Endothelial cell of umbilical vein (primary cell): ENCODE data around the gene BRME1. TPM values are rescaled to one million over a fixed set of nuclear protein-coding genes. Genes with fewer than 3 reads are reported as not detected.

Source experiments
- BruUV-seq: library from RNA; stranded (reverse); fragments of 400-500 nt; replicated peaks from 2 replicates; lab custom pipeline; 2021; lab: Mats Ljungman, UMichigan
- CTCF ChIA-PET: fragments of 300-600, 350-600 bp; sonication (Branson Sonifier 250); formaldehyde crosslinking; loops from one replicate; lab custom pipeline; 2021; ENCODE audit warnings: antibody characterized with exemption, inconsistent platforms; lab: Charles Lee
- POLR2A ChIA-PET: fragments of 300-600, 350-600 bp; sonication (Branson Sonifier 250); formaldehyde crosslinking; loops from one replicate; lab custom pipeline; 2021; ENCODE audit warnings: antibody characterized with exemption, inconsistent platforms; lab: Charles Lee
- DNase-seq: peaks from one replicate; pipeline ENCODE4 v3.0.0-alpha.2; 2011; ENCODE audit warnings: low read depth, low spot score
- FAIRE-seq: peaks from 2 replicates; lab custom pipeline; 2011; peaks lifted over from hg19 to GRCh38; lab: Jason Lieb, UNC
- H2AFZ ChIP-seq: 2 replicates; pipeline ENCODE4 v1.6.0; 2012; ENCODE audit warnings: low read depth, low read length, control low read depth, inconsistent platforms
- H3K27ac ChIP-seq: 2 replicates; pipeline ENCODE4 v1.5.1; 2011; ENCODE audit warnings: low read depth, mild to moderate bottlenecking, control low read depth, low read length, moderate library complexity; ENCODE audit not compliant: insufficient read depth
- H3K27me3 ChIP-seq, 2 experiments: 2 replicates each; pipeline versions ENCODE4 v1.6.0 to v1.6.1; 2011; ENCODE audit warnings: low read length in 2 of 2, mixed read lengths in 1 of 2; ENCODE audit not compliant: control insufficient read depth in 2 of 2, insufficient read depth in 2 of 2
- H3K36me3 ChIP-seq, 2 experiments: 2 replicates in 1 of 2; 3 replicates in 1 of 2; pipeline ENCODE4 v1.5.1; 2011; ENCODE audit warnings: low read length in 2 of 2, mild to moderate bottlenecking in 1 of 2, moderate library complexity in 1 of 2; ENCODE audit not compliant: control insufficient read depth in 2 of 2, insufficient read depth in 2 of 2; ENCODE audit errors: extremely low read depth in 1 of 2
- H3K4me1 ChIP-seq: 3 replicates; pipeline ENCODE4 v1.5.1; 2011; ENCODE audit warnings: mild to moderate bottlenecking, low read length; ENCODE audit not compliant: control insufficient read depth, insufficient read depth; ENCODE audit errors: extremely low read depth
- H3K4me2 ChIP-seq: 2 replicates; pipeline ENCODE4 v1.6.1; 2011; ENCODE audit warnings: low read length, control low read depth, mixed read lengths; ENCODE audit not compliant: insufficient read depth
- H3K4me3 ChIP-seq, 3 experiments: fragments of 200-600 bp in 1 of 3; sonication (generic), shearing (Covaris generic) in 1 of 3; replicated peaks in 1 of 3; 2 replicates each; pipeline ENCODE4 v1.5.1; 2011 to 2016; ENCODE audit warnings: control low read depth in 3 of 3, low read length in 3 of 3, mild to moderate bottlenecking in 2 of 3, inconsistent platforms in 1 of 3, low read depth in 1 of 3, moderate library complexity in 1 of 3; ENCODE audit not compliant: insufficient read depth in 1 of 3
- H3K79me2 ChIP-seq: 2 replicates; pipeline ENCODE4 v1.6.0; 2012; ENCODE audit warnings: low read length, inconsistent platforms; ENCODE audit not compliant: control insufficient read depth, insufficient read depth
- H3K9ac ChIP-seq: replicated peaks from 2 replicates; pipeline ENCODE3; 2011; ENCODE audit warnings: low read length, control low read depth; ENCODE audit not compliant: insufficient read depth; ENCODE audit errors: extremely low read depth
- H3K9me1 ChIP-seq: replicated peaks from 3 replicates; pipeline ENCODE4 v1.6.0; 2011; ENCODE audit warnings: mild to moderate bottlenecking, low read length; ENCODE audit not compliant: control insufficient read depth, insufficient read depth; ENCODE audit errors: extremely low read depth
- H3K9me3 ChIP-seq: replicated peaks from 2 replicates; pipeline ENCODE4 v1.5.1; 2012; ENCODE audit warnings: low read length, inconsistent platforms; ENCODE audit not compliant: control insufficient read depth, insufficient read depth
- H4K20me1 ChIP-seq: replicated peaks from 2 replicates; pipeline ENCODE3; 2011; ENCODE audit warnings: mild to moderate bottlenecking, low read length; ENCODE audit not compliant: control insufficient read depth, insufficient read depth; ENCODE audit errors: extremely low read depth
- EZH2 ChIP-seq: IDR thresholded peaks from 2 replicates; pipeline ENCODE4 v1.6.1; 2012; ENCODE audit warnings: borderline replicate concordance, low read depth, mild to moderate bottlenecking, moderate library complexity, low read length, inconsistent platforms; ENCODE audit not compliant: severe bottlenecking
- FOS ChIP-seq: IDR thresholded peaks from 2 replicates; pipeline ENCODE4 v1.6.1; 2011; ENCODE audit warnings: mild to moderate bottlenecking, low read length, moderate library complexity, borderline replicate concordance; ENCODE audit not compliant: insufficient read depth
- GATA2 ChIP-seq: IDR thresholded peaks from 2 replicates; pipeline ENCODE4 v1.7.0; 2011; ENCODE audit warnings: low read depth, mild to moderate bottlenecking, moderate library complexity, mixed read lengths, low read length; ENCODE audit not compliant: insufficient read length, insufficient read depth
- JUN ChIP-seq: IDR thresholded peaks from 2 replicates; pipeline ENCODE4 v1.6.1; 2011; ENCODE audit warnings: borderline replicate concordance, low read depth; ENCODE audit not compliant: insufficient read length, insufficient read depth
- MYC ChIP-seq: IDR thresholded peaks from one replicate; pipeline ENCODE4 v1.6.1; 2011; ENCODE audit warnings: mild to moderate bottlenecking, low read depth, low read length
- POLR2A ChIP-seq: IDR thresholded peaks from 2 replicates; pipeline ENCODE4 v1.6.1; 2012; ENCODE audit warnings: low read depth, mild to moderate bottlenecking, control low read depth, low read length
- POLR2AphosphoS5 ChIP-seq: IDR thresholded peaks from 2 replicates; pipeline ENCODE4 v1.6.1; 2012; ENCODE audit warnings: low read depth, mild to moderate bottlenecking, control low read depth, low read length, moderate library complexity; ENCODE audit not compliant: insufficient read depth
- dilution Hi-C: fragments of 300-500 bp; cut with MboI; formaldehyde crosslinking; loops from one replicate; pipeline ENCODE4 v1.15.0; 2019; ENCODE audit warnings: low sequenced_read_pairs; ENCODE audit not compliant: extremely low pct_ligation_motif_present
- intact Hi-C: fragments of 100-400 bp; cut with micrococcal nuclease; formaldehyde crosslinking; loops from one replicate; pipeline ENCODE4 v1.10.0; 2022
- polyA plus RNA-seq, 4 experiments: library from polyadenylated mRNA; depleted of rRNA in 3 of 4; stranded (reverse) in 3 of 4; unstranded in 1 of 4; fragments of >200 nt; gene quantifications; 2 replicates each; pipeline versions ENCODE4 v1.2.1 to v1.2.3, GENCODE V29; 2011 to 2012; ENCODE audit warnings: missing spikeins in 1 of 4
- total RNA-seq: library from RNA; stranded (reverse); gene quantifications from 2 replicates; pipeline ENCODE4 v1.2.3, GENCODE V29; 2021
- TF ChIP-seq, protein P1 (sequence below): IDR thresholded peaks from 2 replicates; pipeline ENCODE4 v1.6.1; 2011; ENCODE audit not compliant: insufficient read depth, insufficient read length
- TF ChIP-seq, protein P2 (sequence below), 2 donors: IDR thresholded peaks; 1 replicate in 1 of 2; 2 replicates in 1 of 2; pipeline ENCODE4 v1.5.1; 2011; ENCODE audit warnings: low read length in 2 of 2, mild to moderate bottlenecking in 2 of 2, moderate library complexity in 2 of 2, control low read depth in 1 of 2, inconsistent platforms in 1 of 2, low read depth in 1 of 2; ENCODE audit not compliant: insufficient read depth in 1 of 2; ENCODE audit errors: extremely low read depth in 1 of 2

The BRME1 gene
- total and polyA plus RNA-seq, 2 donors (not counting 3 experiments of a cell fraction or from before 2014, with no cell fraction given), result 0.69 to 2.5 TPM

DNA sequence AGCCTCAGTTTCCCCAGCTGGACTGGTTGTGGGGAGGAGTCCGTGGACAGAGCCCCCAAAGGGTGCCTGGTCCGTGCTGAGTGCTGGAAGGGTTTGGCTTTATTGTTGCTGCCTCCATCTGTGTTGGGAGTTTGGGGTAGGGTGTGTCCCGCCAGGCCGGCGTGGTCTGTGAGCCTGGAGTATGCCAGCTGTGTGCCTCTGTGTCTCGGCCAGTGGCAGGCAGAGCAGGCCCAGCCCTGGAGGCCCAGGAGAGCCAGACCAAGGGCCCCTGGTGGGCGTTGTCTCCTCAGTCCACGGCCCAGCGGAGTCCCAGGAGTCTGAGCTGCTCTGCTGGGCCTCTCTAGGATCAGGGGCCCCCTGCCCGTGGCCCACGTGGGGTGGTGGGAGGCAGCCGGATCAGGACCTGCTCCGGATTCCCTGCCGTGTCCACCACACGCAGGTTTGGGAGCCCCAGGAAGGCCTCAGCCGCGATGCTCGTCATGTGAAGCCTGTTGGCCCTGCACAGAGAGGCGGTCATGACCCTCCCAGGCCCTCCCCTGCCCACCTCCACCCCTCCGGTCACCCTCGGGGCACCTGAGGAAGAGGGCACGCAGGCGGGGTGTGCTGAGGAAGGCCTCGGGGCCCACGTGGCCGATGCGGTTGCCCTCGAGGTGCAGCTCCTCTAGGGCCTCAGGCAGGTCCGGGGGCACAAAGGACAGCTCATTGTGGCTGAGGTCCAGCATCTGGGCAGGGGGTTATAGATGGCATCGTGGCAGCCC, 25.7 kb upstream of the BRME1 start:
- H4K20me1 ChIP-seq, result no peaks in the 10 kb centered on the region
- intact Hi-C loops, result no loop called here
- no peak overlapping the region for H2AFZ ChIP-seq
- CTCF ChIA-PET, result interaction anchor here (0.7 to 1.5 kb wide), 2 partner anchors 10 to 110 kb away, joined by 3 to 4 read pairs; no protein-coding TSS in a partner anchor
- dilution Hi-C loops, result no loop called here
- H3K4me2 ChIP-seq, result no peak overlapping the region
- peaks cover 0 to 4% of the 10 kb centered on the region in 2 experiments for H3K36me3 ChIP-seq
- no peak overlapping the region for H3K9ac ChIP-seq
- no peak overlapping the region for H3K27ac ChIP-seq
- H3K79me2 ChIP-seq, result no peaks in the 10 kb centered on the region
- POLR2A ChIA-PET, result interaction anchor here (0.6 kb wide), 1 partner anchor 22 kb away, joined by 8 read pairs; no protein-coding TSS in a partner anchor
- no peaks in the 10 kb centered on the region for H3K27me3 ChIP-seq
- no peak overlapping the region for H3K4me3 ChIP-seq
- no peaks in the 10 kb centered on the region for H3K9me1 ChIP-seq
- no peak for DNase-seq
- H3K4me1 ChIP-seq, result no peaks in the 10 kb centered on the region
- FAIRE-seq, result no peak
- TF ChIP-seq, protein P1, sequence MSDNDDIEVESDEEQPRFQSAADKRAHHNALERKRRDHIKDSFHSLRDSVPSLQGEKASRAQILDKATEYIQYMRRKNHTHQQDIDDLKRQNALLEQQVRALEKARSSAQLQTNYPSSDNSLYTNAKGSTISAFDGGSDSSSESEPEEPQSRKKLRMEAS, result no peak
- TF ChIP-seq MYC (no peak), POLR2A (no peak), GATA2 (no peak), EZH2 (no peak), JUN (no peak), POLR2AphosphoS5 (no peak), FOS (no peak)
- TF ChIP-seq, protein P2, sequence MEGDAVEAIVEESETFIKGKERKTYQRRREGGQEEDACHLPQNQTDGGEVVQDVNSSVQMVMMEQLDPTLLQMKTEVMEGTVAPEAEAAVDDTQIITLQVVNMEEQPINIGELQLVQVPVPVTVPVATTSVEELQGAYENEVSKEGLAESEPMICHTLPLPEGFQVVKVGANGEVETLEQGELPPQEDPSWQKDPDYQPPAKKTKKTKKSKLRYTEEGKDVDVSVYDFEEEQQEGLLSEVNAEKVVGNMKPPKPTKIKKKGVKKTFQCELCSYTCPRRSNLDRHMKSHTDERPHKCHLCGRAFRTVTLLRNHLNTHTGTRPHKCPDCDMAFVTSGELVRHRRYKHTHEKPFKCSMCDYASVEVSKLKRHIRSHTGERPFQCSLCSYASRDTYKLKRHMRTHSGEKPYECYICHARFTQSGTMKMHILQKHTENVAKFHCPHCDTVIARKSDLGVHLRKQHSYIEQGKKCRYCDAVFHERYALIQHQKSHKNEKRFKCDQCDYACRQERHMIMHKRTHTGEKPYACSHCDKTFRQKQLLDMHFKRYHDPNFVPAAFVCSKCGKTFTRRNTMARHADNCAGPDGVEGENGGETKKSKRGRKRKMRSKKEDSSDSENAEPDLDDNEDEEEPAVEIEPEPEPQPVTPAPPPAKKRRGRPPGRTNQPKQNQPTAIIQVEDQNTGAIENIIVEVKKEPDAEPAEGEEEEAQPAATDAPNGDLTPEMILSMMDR (IDR thresholded peaks at IDR 0.05; ENCODE audit: extremely low read depth in 1 of 2, insufficient read depth in 1 of 2, low read depth in 1 of 2, low read length in 2 of 2), result no peak
- no TSS peak for BruUV-seq
- H3K9me3 ChIP-seq, result no peaks in the 10 kb centered on the region
